Hepatocyte (in vitro differentiated cells): Measurements from ENCODE around the gene RAPGEF4. TPM values are rescaled to one million over a fixed set of nuclear protein-coding genes. Genes with fewer than 3 reads are reported as not detected.

Source experiments
- DNase-seq: peaks from one replicate; pipeline ENCODE4 v3.0.0-alpha.2; 2016; ENCODE audit warnings: low spot score
- H2AFZ ChIP-seq: fragments of 200-600 bp; sonication (generic); 2 replicates; pipeline ENCODE4 v1.6.0; 2016; ENCODE audit warnings: antibody characterized with exemption, mild to moderate bottlenecking
- H3K27ac ChIP-seq: fragments of 200-600 bp; sonication (generic); 2 replicates; pipeline ENCODE4 v1.5.1; 2016; ENCODE audit warnings: mild to moderate bottlenecking
- H3K27me3 ChIP-seq: fragments of 200-600 bp; sonication (generic); 2 replicates; pipeline ENCODE4 v1.6.1; 2016
- H3K36me3 ChIP-seq: fragments of 200-600 bp; sonication (generic); replicated peaks from 2 replicates; pipeline ENCODE4 v1.5.1; 2016; ENCODE audit warnings: low read depth; ENCODE audit not compliant: insufficient read depth
- H3K4me1 ChIP-seq: fragments of 200-600 bp; sonication (generic); 2 replicates; pipeline ENCODE4 v1.5.1; 2016; ENCODE audit warnings: mild to moderate bottlenecking, moderate library complexity; ENCODE audit not compliant: insufficient read depth
- H3K4me2 ChIP-seq: fragments of 200-600 bp; sonication (generic); 2 replicates; pipeline ENCODE4 v1.6.0; 2016
- H3K4me3 ChIP-seq: fragments of 200-600 bp; sonication (generic); 2 replicates; pipeline ENCODE4 v1.5.1; 2016; ENCODE audit warnings: mild to moderate bottlenecking
- H3K79me2 ChIP-seq: fragments of 200-600 bp; sonication (generic); 2 replicates; pipeline ENCODE4 v1.6.0; 2017; ENCODE audit warnings: mild to moderate bottlenecking
- H3K9me2 ChIP-seq: fragments of 200-600 bp; sonication (generic); replicated peaks from 2 replicates; pipeline ENCODE4 v1.6.0; 2017; ENCODE audit warnings: mild to moderate bottlenecking; ENCODE audit not compliant: insufficient read depth
- H3K9me3 ChIP-seq: fragments of 200-600 bp; sonication (generic); 2 replicates; pipeline ENCODE4 v1.5.1; 2016; ENCODE audit warnings: low read depth, mild to moderate bottlenecking
- H4K20me1 ChIP-seq: fragments of 200-600 bp; sonication (generic); 2 replicates; pipeline ENCODE4 v1.6.0; 2016; ENCODE audit warnings: mild to moderate bottlenecking; ENCODE audit not compliant: insufficient read depth, poor library complexity, severe bottlenecking
- EZH2 ChIP-seq: fragments of 200-600 bp; sonication (generic); IDR thresholded peaks from 2 replicates; pipeline ENCODE4 v1.6.1; 2016; ENCODE audit warnings: antibody characterized with exemption, mild to moderate bottlenecking, borderline replicate concordance
- EZH2phosphoT487 ChIP-seq: fragments of 200-600 bp; sonication (generic); IDR thresholded peaks from one replicate; pipeline ENCODE4 v1.6.1; 2018; ENCODE audit warnings: antibody characterized with exemption, mild to moderate bottlenecking, low read depth, moderate library complexity; ENCODE audit not compliant: unreplicated experiment, severe bottlenecking
- WGBS: methylation state at CpG from one replicate; pipeline ENCODE4 v1.1.6; 2016; ENCODE audit warnings: low lambda C conversion rate; ENCODE audit errors: missing lambda C conversion rate; 5-methylcytosine and 5-hydroxymethylcytosine counted together
- polyA plus RNA-seq: library from polyadenylated mRNA; unstranded; fragments of >200 nt; fragmentation: Nextera tagmentation; extraction: Ambion mirVana; gene quantifications from 2 replicates; pipeline ENCODE4 v1.2.1, GENCODE V29; 2016
- total RNA-seq: library from RNA; depleted of rRNA; stranded (reverse); fragments of >200 nt; gene quantifications from 2 replicates; pipeline ENCODE4 v1.2.3, GENCODE V29; 2014
- TF ChIP-seq, protein P1 (sequence below): fragments of 200-600 bp; sonication (generic); IDR thresholded peaks from 2 replicates; pipeline ENCODE4 v1.5.1; 2016; ENCODE audit warnings: antibody characterized with exemption, mild to moderate bottlenecking; ENCODE audit not compliant: poor library complexity

Gene RAPGEF4
- total and polyA plus RNA-seq, 2 experiments from 2014 or later, result 1.9 to 2.0 TPM

DNA sequence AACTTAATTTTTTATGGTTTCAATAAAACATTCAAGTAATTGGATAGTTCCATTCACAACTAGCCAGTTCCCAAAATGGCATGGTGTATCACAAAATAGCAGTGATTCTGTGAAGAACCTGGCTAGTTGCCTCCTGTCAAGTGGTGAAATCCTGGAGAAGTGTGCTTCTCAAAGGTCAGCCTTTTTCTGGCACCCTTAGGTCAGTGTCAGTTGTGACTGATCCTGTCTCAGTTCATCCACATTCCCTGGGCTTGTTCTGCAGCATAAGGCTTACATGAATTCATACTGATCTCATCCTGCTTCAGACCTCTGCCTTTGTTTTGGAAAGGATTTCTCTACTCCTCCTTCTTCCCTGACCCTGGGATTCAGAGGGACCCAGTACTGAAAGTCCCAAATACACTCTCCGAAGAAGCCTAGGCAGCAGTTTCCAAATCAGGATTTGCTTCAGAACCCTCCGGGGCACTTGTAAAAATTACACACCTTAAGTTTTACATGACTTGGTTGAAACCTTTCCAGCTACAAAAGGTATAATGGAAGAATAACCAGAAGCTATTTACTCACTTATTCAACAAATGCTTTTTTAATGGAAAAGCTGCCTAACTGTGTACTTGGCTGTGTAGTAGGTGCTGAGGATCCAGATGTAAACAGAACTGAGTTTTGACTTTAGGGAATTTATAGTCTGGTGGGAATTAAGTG is 351.0 kb downstream of the RAPGEF4 start:
- Histone ChIP-seq H3K9me2 (no peaks in the 10 kb centered on the region), H2AFZ (no peak overlapping the region), H3K36me3 (no peaks in the 10 kb centered on the region), H3K4me2 (no peak overlapping the region), H3K4me1 (peaks cover 10% of the 10 kb centered on the region), H4K20me1 (no peaks in the 10 kb centered on the region), H3K4me3 (no peak overlapping the region), H3K79me2 (peaks cover 71% of the 10 kb centered on the region), H3K27me3 (no peaks in the 10 kb centered on the region), H3K27ac (no peak overlapping the region), H3K9me3 (no peaks in the 10 kb centered on the region)
- no peak for DNase-seq
- TF ChIP-seq, protein P1, sequence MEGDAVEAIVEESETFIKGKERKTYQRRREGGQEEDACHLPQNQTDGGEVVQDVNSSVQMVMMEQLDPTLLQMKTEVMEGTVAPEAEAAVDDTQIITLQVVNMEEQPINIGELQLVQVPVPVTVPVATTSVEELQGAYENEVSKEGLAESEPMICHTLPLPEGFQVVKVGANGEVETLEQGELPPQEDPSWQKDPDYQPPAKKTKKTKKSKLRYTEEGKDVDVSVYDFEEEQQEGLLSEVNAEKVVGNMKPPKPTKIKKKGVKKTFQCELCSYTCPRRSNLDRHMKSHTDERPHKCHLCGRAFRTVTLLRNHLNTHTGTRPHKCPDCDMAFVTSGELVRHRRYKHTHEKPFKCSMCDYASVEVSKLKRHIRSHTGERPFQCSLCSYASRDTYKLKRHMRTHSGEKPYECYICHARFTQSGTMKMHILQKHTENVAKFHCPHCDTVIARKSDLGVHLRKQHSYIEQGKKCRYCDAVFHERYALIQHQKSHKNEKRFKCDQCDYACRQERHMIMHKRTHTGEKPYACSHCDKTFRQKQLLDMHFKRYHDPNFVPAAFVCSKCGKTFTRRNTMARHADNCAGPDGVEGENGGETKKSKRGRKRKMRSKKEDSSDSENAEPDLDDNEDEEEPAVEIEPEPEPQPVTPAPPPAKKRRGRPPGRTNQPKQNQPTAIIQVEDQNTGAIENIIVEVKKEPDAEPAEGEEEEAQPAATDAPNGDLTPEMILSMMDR, result no peak
- 56% methylated on average over 2 of the region's 2 CpGs for WGBS

DNA sequence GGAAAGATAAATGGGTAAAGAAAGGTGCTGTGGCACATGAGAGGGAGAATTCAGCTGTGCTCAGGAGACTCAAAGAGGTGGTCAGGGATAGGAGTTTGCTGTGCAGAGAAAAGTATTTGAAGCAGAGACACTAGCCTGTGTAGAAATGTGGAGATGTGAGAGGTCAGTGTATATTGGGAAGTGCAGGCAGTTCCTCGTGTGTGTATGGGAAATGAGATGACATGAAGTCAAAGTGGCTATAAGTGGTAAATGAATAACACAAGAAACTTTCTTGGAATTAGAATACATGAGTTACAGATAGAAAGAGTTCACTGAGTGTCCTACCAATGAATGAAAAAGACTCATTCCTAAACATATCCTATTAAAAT is 351.6 kb downstream of the RAPGEF4 start:
- Histone ChIP-seq H3K27ac (no peak overlapping the region), H3K4me3 (no peak overlapping the region), H3K9me2 (no peaks in the 10 kb centered on the region), H4K20me1 (no peaks in the 10 kb centered on the region), H2AFZ (no peak overlapping the region), H3K27me3 (no peaks in the 10 kb centered on the region), H3K79me2 (peaks cover 69% of the 10 kb centered on the region), H3K4me2 (no peak overlapping the region), H3K4me1 (peaks cover 10% of the 10 kb centered on the region), H3K36me3 (no peaks in the 10 kb centered on the region), H3K9me3 (no peaks in the 10 kb centered on the region)
- 60% methylated on average over 1 of the region's 1 CpG for WGBS
- TF ChIP-seq EZH2, result no peak
- DNase-seq, result no peak

DNA sequence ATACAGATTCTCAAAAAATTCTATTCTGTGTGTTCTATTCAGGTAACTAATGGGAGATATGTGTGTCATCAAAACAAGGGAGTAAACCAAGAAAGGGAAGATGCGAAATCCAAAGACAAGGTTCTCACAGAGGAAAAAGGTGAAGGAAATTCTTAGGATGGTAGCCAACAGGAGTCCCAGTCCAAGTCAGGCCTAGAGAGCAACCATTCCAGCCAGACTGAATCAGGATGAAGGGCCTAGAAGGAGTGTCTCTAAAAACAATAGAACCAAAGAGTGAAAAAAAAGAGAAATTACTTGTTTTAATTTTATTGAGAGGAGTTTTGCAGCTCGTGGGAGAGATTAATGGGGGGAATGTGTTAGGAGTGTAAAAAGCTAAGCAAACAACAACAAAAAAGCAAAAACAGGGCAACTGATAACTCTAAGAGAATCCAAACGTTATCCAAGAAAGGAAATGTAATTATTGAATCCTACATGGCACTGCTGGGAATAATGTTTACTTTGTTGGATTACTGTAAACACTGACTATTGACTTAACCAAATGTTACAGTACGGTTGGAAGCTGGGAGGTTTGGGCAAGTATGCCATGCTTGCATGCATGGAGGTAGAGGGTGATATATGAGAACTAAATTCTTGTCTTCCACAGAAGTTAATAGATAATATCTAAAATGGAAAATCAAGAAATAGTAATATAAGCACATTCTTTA is 352.3 kb downstream of the RAPGEF4 start:
- peaks cover 62% of the 10 kb centered on the region for H3K79me2 ChIP-seq
- H3K27me3 ChIP-seq, result no peaks in the 10 kb centered on the region
- no peak for DNase-seq
- peaks cover 10% of the 10 kb centered on the region for H3K4me1 ChIP-seq
- TF ChIP-seq EZH2 (no peak), EZH2phosphoT487 (no peak)
- TF ChIP-seq, protein P1, result no peak
- peak overlapping the region; percentile 20 for H3K27ac ChIP-seq
- 78% methylated on average over 4 of the region's 4 CpGs for WGBS
- no peaks in the 10 kb centered on the region for H4K20me1 ChIP-seq
- no peak overlapping the region for H2AFZ ChIP-seq
- H3K9me3 ChIP-seq, result no peaks in the 10 kb centered on the region
- H3K36me3 ChIP-seq, result no peaks in the 10 kb centered on the region
- H3K9me2 ChIP-seq, result no peaks in the 10 kb centered on the region
- H3K4me3 ChIP-seq, result no peak overlapping the region
- no peak overlapping the region for H3K4me2 ChIP-seq

DNA sequence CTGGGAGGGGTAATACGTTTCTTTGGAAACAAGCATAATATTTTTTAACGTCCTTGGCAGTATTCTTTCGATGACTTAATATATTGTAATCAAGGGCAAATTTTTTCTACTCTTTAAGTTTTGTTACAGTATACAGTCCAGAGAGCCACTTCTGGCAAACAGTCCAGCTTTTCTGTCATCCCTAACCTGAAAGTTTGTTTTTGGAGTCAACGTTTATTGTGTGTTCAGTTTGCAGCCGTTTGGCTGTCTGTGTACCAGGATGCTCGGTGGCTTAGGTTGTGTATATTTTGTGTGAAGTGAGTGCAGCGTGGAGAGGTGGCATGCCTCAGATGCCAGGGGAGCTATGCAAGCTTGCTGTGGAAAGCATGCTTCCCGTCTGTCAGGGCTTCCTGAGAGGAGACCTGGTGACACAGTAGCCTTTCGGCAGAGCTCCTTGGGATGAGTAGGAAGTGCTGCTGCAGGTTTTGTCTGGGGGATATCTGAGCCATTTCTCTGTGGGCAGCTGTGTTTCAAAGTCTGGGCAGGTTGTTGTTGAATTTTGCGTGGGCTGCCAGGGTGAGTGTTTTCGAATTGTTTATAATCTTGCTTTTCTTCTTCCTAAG is 354.7 kb downstream of the RAPGEF4 start:
- Histone ChIP-seq H3K36me3 (no peaks in the 10 kb centered on the region), H3K4me1 (peaks cover 10% of the 10 kb centered on the region), H3K9me3 (peaks cover 4% of the 10 kb centered on the region), H4K20me1 (no peaks in the 10 kb centered on the region), H3K4me2 (peak overlapping the region; percentile 44), H3K27ac (peak overlapping the region; percentile 10), H2AFZ (no peak overlapping the region), H3K79me2 (peaks cover 56% of the 10 kb centered on the region), H3K4me3 (no peak overlapping the region), H3K9me2 (no peaks in the 10 kb centered on the region), H3K27me3 (no peaks in the 10 kb centered on the region)
- no peak for DNase-seq
- WGBS, result 51% methylated on average over 11 of the region's 11 CpGs
- TF ChIP-seq, protein P1, result no peak
- TF ChIP-seq EZH2 (no peak), EZH2phosphoT487 (no peak)
